Activated CD4-positive, alpha-beta T cell treated with anti-CD3 and anti-CD28 coated beads for 36 hours (primary cell): Measurements from ENCODE around the gene BCAS1. TPM values are rescaled to one million over a fixed set of nuclear protein-coding genes. Genes with fewer than 3 reads are reported as not detected.
A peak's percentile ranks its signal among the peaks of the same experiment; 100 is the strongest.

Experiments
- ATAC-seq: fragments of 200-7000 bp; cut with Tn5 transposase; one replicate; pipeline ENCODE4 v1.10.0; 2021; ENCODE audit warnings: mild to moderate bottlenecking, moderate library complexity
- CTCF ChIA-PET: fragments of 350-600 bp; sonication (Branson Sonifier 250); formaldehyde crosslinking; loops from one replicate; lab custom pipeline; 2021; ENCODE audit warnings: antibody characterized with exemption; lab: Charles Lee
- POLR2A ChIA-PET: fragments of 350-600 bp; sonication (Branson Sonifier 250); formaldehyde crosslinking; loops from one replicate; lab custom pipeline; 2021; ENCODE audit warnings: antibody characterized with exemption, inconsistent platforms; lab: Charles Lee
- DNase-seq: peaks from one replicate; pipeline ENCODE4 v3.0.0-alpha.2; 2020
- H3K27ac Mint-ChIP-seq: one replicate; pipeline ENCODE4 v1.8.0; 2021; ENCODE audit warnings: mixed read lengths
- H3K27me3 Mint-ChIP-seq: one replicate; pipeline ENCODE4 v1.8.0; 2021; ENCODE audit warnings: mixed read lengths
- H3K36me3 Mint-ChIP-seq: one replicate; pipeline ENCODE4 v1.8.0; 2021; ENCODE audit warnings: low read depth, mixed read lengths
- H3K4me1 Mint-ChIP-seq: one replicate; pipeline ENCODE4 v1.8.0; 2021; ENCODE audit warnings: mixed read lengths
- H3K4me3 Mint-ChIP-seq: one replicate; pipeline ENCODE4 v1.8.0; 2021; ENCODE audit warnings: mild to moderate bottlenecking, moderate library complexity, mixed read lengths
- H3K9me3 Mint-ChIP-seq: one replicate; pipeline ENCODE4 v1.8.0; 2021; ENCODE audit warnings: low read depth, mixed read lengths
- intact Hi-C, 2 experiments: fragments of 100-400 bp; cut with DNase I in 1 of 2; cut with micrococcal nuclease in 1 of 2; formaldehyde crosslinking; loops; one replicate each; pipeline versions ENCODE4 v1.14.2 to v1.15.1; 2022 to 2024; cut with DNase I, micrococcal nuclease
- total RNA-seq, 2 experiments: library from RNA; stranded (reverse); gene quantifications; one replicate each; pipeline ENCODE4 v1.2.3, GENCODE V29; 2021

The BCAS1 gene
- total RNA-seq, 2 experiments from 2014 or later = 0.09 to 0.14 TPM

- intact Hi-C loops = loop anchor here (5.0 to 10.0 kb wide), 7 partner anchors 259 to 1641 kb away; partner anchors contain the start of genes PFDN4 (in 2 of the 2) and TSHZ2 (in 1 of the 2)
- POLR2A ChIA-PET = no interaction called here
- H3K4me1 Mint-ChIP-seq = peaks cover 38% of the 10 kb centered on the region
Measured at GRCh38 chr20:53946106-53946505, 124.3 kb downstream of the BCAS1 start.

GRCh38 chr20:53945478-53945877 lies 124.9 kb downstream of the BCAS1 start:
- DNase-seq (no peak), ATAC-seq (no peak)
- intact Hi-C loops = loop anchor here (5.0 to 10.0 kb wide), 7 partner anchors 259 to 1641 kb away; partner anchors contain the start of genes PFDN4 (in 2 of the 2) and TSHZ2 (in 1 of the 2)
- H3K9me3 Mint-ChIP-seq = no peaks in the 10 kb centered on the region
- H3K27ac Mint-ChIP-seq = no peak overlapping the region
- no peaks in the 10 kb centered on the region for H3K36me3 Mint-ChIP-seq
- no peak overlapping the region for H3K4me3 Mint-ChIP-seq
- H3K4me1 Mint-ChIP-seq = peaks cover 40% of the 10 kb centered on the region
- ChIA-PET CTCF (interaction anchor here (0.9 to 1.7 kb wide), 6 partner anchors 15 to 367 kb away, joined by 3 to 5 read pairs (median 4); no protein-coding TSS in a partner anchor), POLR2A (no interaction called here)
- H3K27me3 Mint-ChIP-seq = no peaks in the 10 kb centered on the region

More at GRCh38 chr20:53946106-53946505, 124.3 kb downstream of the BCAS1 start:
- Mint-ChIP-seq H3K27ac (no peak overlapping the region), H3K27me3 (no peaks in the 10 kb centered on the region), H3K36me3 (no peaks in the 10 kb centered on the region), H3K4me3 (no peak overlapping the region), H3K9me3 (no peaks in the 10 kb centered on the region)
- CTCF ChIA-PET = interaction anchor here (0.9 to 1.3 kb wide), 3 partner anchors 30 to 324 kb away, joined by 3 to 4 read pairs (median 4); no protein-coding TSS in a partner anchor
- ATAC-seq = no peak
- DNase-seq = no peak

- DNase-seq (no peak), ATAC-seq (no peak)
- Mint-ChIP-seq H3K27me3 (no peaks in the 10 kb centered on the region), H3K27ac (no peak overlapping the region), H3K9me3 (no peaks in the 10 kb centered on the region), H3K4me1 (peaks cover 39% of the 10 kb centered on the region), H3K36me3 (no peaks in the 10 kb centered on the region), H3K4me3 (no peak overlapping the region)
- ChIA-PET CTCF (interaction anchor here (0.7 to 1.7 kb wide), 7 partner anchors 11 to 366 kb away, joined by 3 to 5 read pairs (median 4); no protein-coding TSS in a partner anchor), POLR2A (interaction anchor here (0.7 kb wide), 1 partner anchor 378 kb away, joined by 6 read pairs; no protein-coding TSS in a partner anchor)
- intact Hi-C loops = loop anchor here (5.0 to 10.0 kb wide), 9 partner anchors 118 to 1640 kb away; partner anchors contain the start of genes PFDN4 (in 2 of the 2) and TSHZ2 (in 1 of the 2)
Measured at GRCh38 chr20:53944796-53945195, 125.6 kb downstream of the BCAS1 start.

- CTCF ChIA-PET = interaction anchor here (0.6 to 1.7 kb wide), 6 partner anchors 13 to 365 kb away, joined by 3 to 5 read pairs (median 4); no protein-coding TSS in a partner anchor
- Mint-ChIP-seq H3K9me3 (no peaks in the 10 kb centered on the region), H3K27me3 (no peaks in the 10 kb centered on the region), H3K4me1 (peaks cover 33% of the 10 kb centered on the region), H3K27ac (no peak overlapping the region), H3K4me3 (no peak overlapping the region), H3K36me3 (no peaks in the 10 kb centered on the region)
- peak; percentile 53 for DNase-seq
- ATAC-seq = peak; percentile 23
- intact Hi-C loops = loop anchor here (5.0 to 10.0 kb wide), 8 partner anchors 119 to 1639 kb away; partner anchors contain the start of genes PFDN4 (in 1 of the 2) and TSHZ2 (in 1 of the 2)
- POLR2A ChIA-PET = no interaction called here
Measured at GRCh38 chr20:53943522-53944291, 126.7 kb downstream of the BCAS1 start.

GRCh38 chr20:53942973-53943372 lies 127.4 kb downstream of the BCAS1 start:
- ATAC-seq (no peak), DNase-seq (no peak)
- intact Hi-C loops = loop anchor here (5.0 to 10.0 kb wide), 8 partner anchors 119 to 1638 kb away; partner anchors contain the start of genes PFDN4 (in 1 of the 2) and TSHZ2 (in 1 of the 2)
- H3K9me3 Mint-ChIP-seq = no peaks in the 10 kb centered on the region
- peak overlapping the region; percentile 52 for H3K27ac Mint-ChIP-seq
- CTCF ChIA-PET = interaction anchor here (0.9 to 1.3 kb wide), 2 partner anchors 126 to 235 kb away, joined by 3 to 4 read pairs; no protein-coding TSS in a partner anchor
- no peaks in the 10 kb centered on the region for H3K36me3 Mint-ChIP-seq
- POLR2A ChIA-PET = no interaction called here
- H3K27me3 Mint-ChIP-seq = no peaks in the 10 kb centered on the region
- peaks cover 25% of the 10 kb centered on the region for H3K4me1 Mint-ChIP-seq
- no peak overlapping the region for H3K4me3 Mint-ChIP-seq

- no peak overlapping the region for H3K4me3 Mint-ChIP-seq
- no peaks in the 10 kb centered on the region for H3K9me3 Mint-ChIP-seq
- no peak overlapping the region for H3K27ac Mint-ChIP-seq
- intact Hi-C loops = loop anchor here (5.0 to 10.0 kb wide), 8 partner anchors 120 to 1638 kb away; partner anchors contain the start of genes PFDN4 (in 1 of the 2) and TSHZ2 (in 1 of the 2)
- no peak for ATAC-seq
- H3K27me3 Mint-ChIP-seq = no peaks in the 10 kb centered on the region
- CTCF ChIA-PET = interaction anchor here (0.9 to 1.3 kb wide), 4 partner anchors 126 to 364 kb away, joined by 3 to 4 read pairs (median 3); no protein-coding TSS in a partner anchor
- peaks cover 23% of the 10 kb centered on the region for H3K4me1 Mint-ChIP-seq
- H3K36me3 Mint-ChIP-seq = no peaks in the 10 kb centered on the region
- POLR2A ChIA-PET = no interaction called here
- no peak for DNase-seq
Measured at GRCh38 chr20:53942472-53942816, 128.0 kb downstream of the BCAS1 start.

- ATAC-seq = no peak
- ChIA-PET POLR2A (no interaction called here), CTCF (interaction anchor here (0.9 to 1.3 kb wide), 5 partner anchors 125 to 364 kb away, joined by 3 to 4 read pairs (median 3); no protein-coding TSS in a partner anchor)
- H3K4me3 Mint-ChIP-seq = no peak overlapping the region
- peaks cover 23% of the 10 kb centered on the region for H3K4me1 Mint-ChIP-seq
- H3K27me3 Mint-ChIP-seq = no peaks in the 10 kb centered on the region
- intact Hi-C loops = loop anchor here (2.0 to 10.0 kb wide), 9 partner anchors 120 to 1637 kb away; partner anchors contain the start of genes PFDN4 (in 1 of the 2) and TSHZ2 (in 1 of the 2)
- no peaks in the 10 kb centered on the region for H3K36me3 Mint-ChIP-seq
- no peak for DNase-seq
- H3K9me3 Mint-ChIP-seq = no peaks in the 10 kb centered on the region
- no peak overlapping the region for H3K27ac Mint-ChIP-seq
Measured at GRCh38 chr20:53941680-53942471, 128.5 kb downstream of the BCAS1 start.

GRCh38 chr20:53940907-53941545 lies 129.4 kb downstream of the BCAS1 start:
- CTCF ChIA-PET = interaction anchor here (0.6 to 2.5 kb wide), 11 partner anchors 8 to 393 kb away, joined by 3 to 15 read pairs (median 4); no protein-coding TSS in a partner anchor
- intact Hi-C loops = loop anchor here (1.0 to 10.0 kb wide), 10 partner anchors 121 to 1636 kb away; partner anchors contain the start of genes PFDN4 (in 1 of the 2) and TSHZ2 (in 1 of the 2)
- Mint-ChIP-seq H3K27me3 (no peaks in the 10 kb centered on the region), H3K4me3 (no peak overlapping the region), H3K4me1 (peaks cover 24% of the 10 kb centered on the region), H3K9me3 (no peaks in the 10 kb centered on the region), H3K36me3 (no peaks in the 10 kb centered on the region), H3K27ac (no peak overlapping the region)
- no peak for DNase-seq
- POLR2A ChIA-PET = no interaction called here
- ATAC-seq = no peak

- POLR2A ChIA-PET = no interaction called here
- DNase-seq = no peak
- Mint-ChIP-seq H3K9me3 (no peaks in the 10 kb centered on the region), H3K4me1 (peaks cover 31% of the 10 kb centered on the region), H3K36me3 (no peaks in the 10 kb centered on the region), H3K27ac (no peak overlapping the region), H3K4me3 (no peak overlapping the region), H3K27me3 (no peaks in the 10 kb centered on the region)
- ATAC-seq = no peak
- CTCF ChIA-PET = interaction anchor here (0.6 to 3.0 kb wide), 28 partner anchors 9 to 393 kb away, joined by 3 to 17 read pairs (median 4); no protein-coding TSS in a partner anchor
- intact Hi-C loops = loop anchor here (1.0 to 10.0 kb wide), 10 partner anchors 122 to 1636 kb away; partner anchors contain the start of genes PFDN4 (in 1 of the 2) and TSHZ2 (in 1 of the 2)
Measured at GRCh38 chr20:53940360-53940702, 130.1 kb downstream of the BCAS1 start.
